HepG2 (cell line): ENCODE results near the gene SLC4A8. TPM values are rescaled to one million over a fixed set of nuclear protein-coding genes. Genes with fewer than 3 reads are reported as not detected.

Source experiments
- ATAC-seq: fragments of 200-7000 bp; cut with Tn5 transposase; 3 replicates; pipeline ENCODE4 v1.9.1; 2020; ENCODE audit warnings: mild to moderate bottlenecking, moderate library complexity
- BruUV-seq: library from RNA; stranded (reverse); fragments of 400-500 nt; replicated peaks from 2 replicates; lab custom pipeline; 2021; lab: Mats Ljungman, UMichigan
- CTCF ChIA-PET: fragments of 300-600 bp; formaldehyde crosslinking; extraction: SDS; loops from one replicate; lab custom pipeline; 2021; ENCODE audit warnings: low total read pairs, inconsistent platforms, low intra/inter-chr PET ratio; lab: Yijun Ruan, JAX
- POLR2A ChIA-PET: fragments of 350-600 bp; sonication (Branson Sonifier 250); formaldehyde crosslinking; loops from one replicate; lab custom pipeline; 2020; ENCODE audit warnings: antibody characterized with exemption, inconsistent platforms; lab: Yijun Ruan, JAX
- DNase-seq: peaks from one replicate; pipeline ENCODE4 v3.0.0-alpha.2; 2015; ENCODE audit warnings: low spot score
- FAIRE-seq: peaks from 3 replicates; lab custom pipeline; 2011; peaks lifted over from hg19 to GRCh38; lab: Jason Lieb, UNC
- H2AFZ ChIP-seq: one replicate; pipeline ENCODE4 v1.6.1; 2011; ENCODE audit warnings: low read length, inconsistent platforms
- H3K27ac ChIP-seq: fragments of 300-600 bp; 3 replicates; pipeline ENCODE4 v1.8.0; 2011; ENCODE audit warnings: mixed run types, mild to moderate bottlenecking, mixed read lengths, low read length, inconsistent platforms; ENCODE audit not compliant: insufficient read depth; ENCODE audit errors: extremely low read length
- H3K27me3 ChIP-seq, 2 experiments: fragments of 200-600 bp in 1 of 2; 2 replicates in 1 of 2; 3 replicates in 1 of 2; pipeline versions ENCODE4 v1.6.0 to v1.8.0; 2011; ENCODE audit warnings: low read length in 2 of 2, mild to moderate bottlenecking in 2 of 2, moderate library complexity in 2 of 2, inconsistent platforms in 1 of 2; ENCODE audit not compliant: insufficient read depth in 2 of 2, control insufficient read depth in 1 of 2
- H3K36me3 ChIP-seq, 2 experiments: fragments of 200-600 bp in 1 of 2; replicated peaks in 1 of 2; 2 replicates in 1 of 2; 3 replicates in 1 of 2; pipeline versions ENCODE4 v1.5.1 to v1.8.0; 2011; ENCODE audit warnings: low read length in 2 of 2, inconsistent platforms in 1 of 2; ENCODE audit not compliant: insufficient read depth in 2 of 2, control insufficient read depth in 1 of 2
- H3K4me1 ChIP-seq: 2 replicates; pipeline ENCODE4 v1.5.1; 2012; ENCODE audit warnings: low read length, inconsistent platforms; ENCODE audit not compliant: insufficient read depth
- H3K4me2 ChIP-seq: 2 replicates; pipeline ENCODE4 v1.6.0; 2011; ENCODE audit warnings: low read depth, low read length, inconsistent platforms
- H3K4me3 ChIP-seq, 3 experiments: fragments of 200-600 bp in 1 of 3; sonication (generic), shearing (Covaris generic) in 1 of 3; replicated peaks in 1 of 3; 2 replicates each; pipeline ENCODE4 v1.5.1; 2011 to 2016; ENCODE audit warnings: low read length in 3 of 3, inconsistent platforms in 2 of 3, low read depth in 2 of 3, mild to moderate bottlenecking in 2 of 3, control low read depth in 1 of 3, mixed read lengths in 1 of 3; ENCODE audit not compliant: insufficient read depth in 1 of 3
- H3K79me2 ChIP-seq: one replicate; pipeline ENCODE4 v1.6.1; 2011; ENCODE audit warnings: low read length, inconsistent platforms; ENCODE audit not compliant: insufficient read depth
- H3K9ac ChIP-seq: 2 replicates; pipeline ENCODE4 v1.6.0; 2011; ENCODE audit warnings: mild to moderate bottlenecking, low read depth, low read length, inconsistent platforms; ENCODE audit not compliant: insufficient read depth
- H3K9me3 ChIP-seq: 2 replicates; pipeline ENCODE4 v1.5.1; 2012; ENCODE audit warnings: mild to moderate bottlenecking, low read length
- H4K20me1 ChIP-seq: 2 replicates; pipeline ENCODE4 v1.6.0; 2011; ENCODE audit warnings: inconsistent platforms, mild to moderate bottlenecking, low read length, moderate library complexity; ENCODE audit not compliant: insufficient read depth
- GZF1 ChIP-seq: sonication (generic); formaldehyde crosslinking; IDR thresholded peaks from 2 replicates; pipeline ENCODE4 v1.5.1; 2020; ENCODE audit warnings: mild to moderate bottlenecking, missing genetic modification reagents
- SKI ChIP-seq: fragments of 450-650 bp; IDR thresholded peaks from one replicate; pipeline ENCODE4 v1.6.1; 2018; ENCODE audit warnings: mild to moderate bottlenecking; ENCODE audit not compliant: partially characterized antibody
- ZNF296 ChIP-seq: sonication (generic); formaldehyde crosslinking; conservative IDR thresholded peaks from 2 replicates; pipeline ENCODE4 v1.5.0; 2020; ENCODE audit warnings: mild to moderate bottlenecking, missing genetic modification reagents
- ZNF563 ChIP-seq: sonication (generic); formaldehyde crosslinking; IDR thresholded peaks from 2 replicates; pipeline ENCODE4 v1.8.0; 2022; ENCODE audit warnings: mild to moderate bottlenecking, moderate library complexity, missing genetic modification reagents
- ZNF629 ChIP-seq: sonication (generic); formaldehyde crosslinking; conservative IDR thresholded peaks from 2 replicates; pipeline ENCODE4 v1.5.0; 2020; ENCODE audit warnings: missing genetic modification reagents
- ZNF652 ChIP-seq: IDR thresholded peaks from 2 replicates; pipeline ENCODE4 v1.6.1; 2016; ENCODE audit warnings: low read depth, borderline replicate concordance
- WGBS: methylation state at CpG from one replicate; pipeline ENCODE4 v1.1.6; 2017; ENCODE audit warnings: low lambda C conversion rate; 5-methylcytosine and 5-hydroxymethylcytosine counted together
- in situ Hi-C: cut with HindIII; loops from 2 replicates; pipeline ENCODE4 v1.10.0; 2017; ENCODE audit warnings: low pct_unique_long_range_greater_than_20kb; ENCODE audit not compliant: extremely low pct_ligation_motif_present
- intact Hi-C: fragments of 100-400 bp; cut with micrococcal nuclease; formaldehyde crosslinking; loops from one replicate; pipeline ENCODE4 v1.10.0; 2022; ENCODE audit not compliant: unreplicated experiment
- polyA plus RNA-seq, 8 experiments: library from polyadenylated mRNA; depleted of rRNA in 3 of 8; stranded (reverse) in 7 of 8; unstranded in 1 of 8; fragments of >200 nt; fragmentation: Illumina TruSeq in 4 of 8; extraction: Trizol in 4 of 8; gene quantifications; 2 replicates each; pipeline versions ENCODE4 v1.2.1 to v1.2.3, GENCODE V29; 2011 to 2016; ENCODE audit warnings: low read depth in 4 of 8, missing spikeins in 1 of 8, mixed read lengths in 1 of 8; ENCODE audit not compliant: insufficient read depth in 1 of 8
- total RNA-seq, 5 experiments: library from RNA; depleted of rRNA; stranded (reverse); fragments of >200 nt; fragmentation: Illumina TruSeq; extraction: Trizol; gene quantifications; 2 replicates each; pipeline ENCODE4 v1.2.3, GENCODE V29; 2016; ENCODE audit warnings: low read depth in 1 of 5
- TF ChIP-seq, protein P1 (sequence below): fragments of 450-650 bp; IDR thresholded peaks from 2 replicates; pipeline ENCODE4 v1.6.1; 2017
- TF ChIP-seq, protein P2 (sequence below): sonication (generic); formaldehyde crosslinking; IDR thresholded peaks from one replicate; pipeline ENCODE4 v1.5.1; 2020; ENCODE audit warnings: mild to moderate bottlenecking, missing genetic modification reagents; ENCODE audit errors: not compliant biosample characterization

The SLC4A8 gene
- total and polyA plus RNA-seq, 2 of the 13 experiments (the other 11 are each of a cell fraction or from before 2014, with no cell fraction given), result under 0.01 to 0.07 TPM

DNA sequence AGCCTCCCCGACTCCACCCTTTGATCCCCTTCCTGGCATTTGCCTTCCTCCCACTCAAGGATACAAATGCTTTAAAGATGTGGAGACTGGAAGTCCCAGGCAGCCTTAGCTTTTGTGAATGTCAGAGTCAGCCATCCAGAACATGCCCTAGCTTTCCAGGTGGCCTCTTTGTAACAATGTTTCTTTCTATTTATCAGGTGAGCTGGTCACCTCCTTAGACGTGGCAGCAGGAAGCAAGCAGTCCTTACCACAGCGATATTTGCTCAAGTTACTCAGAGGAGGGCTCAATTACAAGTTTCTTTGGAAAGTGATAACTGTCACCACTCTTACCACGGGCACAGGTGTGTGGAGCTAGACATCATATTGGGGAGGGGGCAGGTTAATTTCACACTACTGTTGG is 38.3 kb upstream of the SLC4A8 start:
- Histone ChIP-seq H3K4me3 (no peak overlapping the region), H3K9ac (no peak overlapping the region), H3K9me3 (no peaks in the 10 kb centered on the region), H3K4me2 (no peak overlapping the region), H3K27me3 (peaks cover 3 to 15% of the 10 kb centered on the region in 2 experiments; a peak in 3 of 5 replicates), H2AFZ (no peak overlapping the region), H3K27ac (no peak overlapping the region), H4K20me1 (no peaks in the 10 kb centered on the region), H3K79me2 (no peaks in the 10 kb centered on the region), H3K36me3 (no peaks in the 10 kb centered on the region), H3K4me1 (peaks cover 8% of the 10 kb centered on the region; the same call in 1 of the 2 replicates)
- intact Hi-C loops (no loop called here), in situ Hi-C loops (no loop called here)
- TF ChIP-seq, protein P1, sequence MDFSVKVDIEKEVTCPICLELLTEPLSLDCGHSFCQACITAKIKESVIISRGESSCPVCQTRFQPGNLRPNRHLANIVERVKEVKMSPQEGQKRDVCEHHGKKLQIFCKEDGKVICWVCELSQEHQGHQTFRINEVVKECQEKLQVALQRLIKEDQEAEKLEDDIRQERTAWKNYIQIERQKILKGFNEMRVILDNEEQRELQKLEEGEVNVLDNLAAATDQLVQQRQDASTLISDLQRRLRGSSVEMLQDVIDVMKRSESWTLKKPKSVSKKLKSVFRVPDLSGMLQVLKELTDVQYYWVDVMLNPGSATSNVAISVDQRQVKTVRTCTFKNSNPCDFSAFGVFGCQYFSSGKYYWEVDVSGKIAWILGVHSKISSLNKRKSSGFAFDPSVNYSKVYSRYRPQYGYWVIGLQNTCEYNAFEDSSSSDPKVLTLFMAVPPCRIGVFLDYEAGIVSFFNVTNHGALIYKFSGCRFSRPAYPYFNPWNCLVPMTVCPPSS, result no peak
- TF ChIP-seq ZNF652 (CRISPR knock-in tag), result no peak
- TF ChIP-seq SKI, result no peak
- ChIA-PET CTCF (no interaction called here), POLR2A (no interaction called here)
- DNase-seq (no peak), FAIRE-seq (no peak), ATAC-seq (no peak)
- no TSS peak for BruUV-seq
- WGBS, result 59% methylated on average over 4 of the region's 4 CpGs

DNA sequence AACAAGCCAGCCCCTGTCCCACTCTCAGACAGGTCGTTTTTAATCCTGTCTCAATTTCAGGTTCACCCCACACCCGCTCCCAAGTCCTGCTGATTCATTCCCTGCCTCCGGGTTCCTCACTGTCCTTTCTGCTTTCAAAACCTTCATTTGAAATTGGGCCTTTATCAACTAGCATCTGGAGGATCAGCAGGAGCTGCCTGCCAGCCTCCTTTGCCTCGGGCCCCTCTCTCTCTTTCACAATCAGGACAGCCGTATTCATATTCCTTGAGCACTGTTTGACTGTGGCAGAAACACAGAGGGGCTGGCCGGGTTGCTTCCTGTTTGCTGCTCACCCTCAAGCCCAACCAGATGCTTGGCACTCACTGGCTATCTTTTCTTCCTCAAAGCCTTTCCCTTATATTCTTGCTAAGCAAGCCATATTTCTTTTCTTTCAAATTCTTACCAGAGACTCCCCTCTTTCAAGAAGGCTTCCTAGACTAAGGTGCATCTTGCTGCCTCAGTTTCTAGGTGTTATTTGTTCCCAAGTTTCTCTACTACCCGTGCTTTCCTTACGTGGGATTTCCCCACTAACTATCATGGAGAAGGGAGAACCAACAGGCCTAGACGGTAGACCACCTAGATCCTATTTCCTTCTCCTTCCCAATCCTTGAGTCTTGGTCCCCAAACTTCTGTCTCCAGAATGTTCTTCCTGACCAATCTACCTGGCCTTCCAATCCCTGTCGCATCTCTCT is 36.4 kb upstream of the SLC4A8 start:
- no peak for FAIRE-seq
- BruUV-seq, result no TSS peak
- no peak overlapping the region for H3K4me2 ChIP-seq
- H3K4me1 ChIP-seq, result peaks cover 8% of the 10 kb centered on the region; the same call in 1 of the 2 replicates
- in situ Hi-C loops (no loop called here), intact Hi-C loops (no loop called here)
- H3K27ac ChIP-seq, result no peak overlapping the region
- no peak overlapping the region for H3K9ac ChIP-seq
- no peak overlapping the region for H2AFZ ChIP-seq
- no peak for DNase-seq
- no peak for ATAC-seq
- H3K4me3 ChIP-seq, result no peak overlapping the region
- peaks cover 5 to 22% of the 10 kb centered on the region in 2 experiments; a peak in 3 of 5 replicates for H3K27me3 ChIP-seq
- no peaks in the 10 kb centered on the region for H4K20me1 ChIP-seq
- H3K36me3 ChIP-seq, result no peaks in the 10 kb centered on the region
- H3K9me3 ChIP-seq, result no peaks in the 10 kb centered on the region
- H3K79me2 ChIP-seq, result no peaks in the 10 kb centered on the region
- ChIA-PET POLR2A (no interaction called here), CTCF (no interaction called here)
- 41% methylated on average over 10 of the region's 10 CpGs for WGBS
- TF ChIP-seq GZF1 (CRISPR knock-in tag), result no peak
- TF ChIP-seq, protein P2, sequence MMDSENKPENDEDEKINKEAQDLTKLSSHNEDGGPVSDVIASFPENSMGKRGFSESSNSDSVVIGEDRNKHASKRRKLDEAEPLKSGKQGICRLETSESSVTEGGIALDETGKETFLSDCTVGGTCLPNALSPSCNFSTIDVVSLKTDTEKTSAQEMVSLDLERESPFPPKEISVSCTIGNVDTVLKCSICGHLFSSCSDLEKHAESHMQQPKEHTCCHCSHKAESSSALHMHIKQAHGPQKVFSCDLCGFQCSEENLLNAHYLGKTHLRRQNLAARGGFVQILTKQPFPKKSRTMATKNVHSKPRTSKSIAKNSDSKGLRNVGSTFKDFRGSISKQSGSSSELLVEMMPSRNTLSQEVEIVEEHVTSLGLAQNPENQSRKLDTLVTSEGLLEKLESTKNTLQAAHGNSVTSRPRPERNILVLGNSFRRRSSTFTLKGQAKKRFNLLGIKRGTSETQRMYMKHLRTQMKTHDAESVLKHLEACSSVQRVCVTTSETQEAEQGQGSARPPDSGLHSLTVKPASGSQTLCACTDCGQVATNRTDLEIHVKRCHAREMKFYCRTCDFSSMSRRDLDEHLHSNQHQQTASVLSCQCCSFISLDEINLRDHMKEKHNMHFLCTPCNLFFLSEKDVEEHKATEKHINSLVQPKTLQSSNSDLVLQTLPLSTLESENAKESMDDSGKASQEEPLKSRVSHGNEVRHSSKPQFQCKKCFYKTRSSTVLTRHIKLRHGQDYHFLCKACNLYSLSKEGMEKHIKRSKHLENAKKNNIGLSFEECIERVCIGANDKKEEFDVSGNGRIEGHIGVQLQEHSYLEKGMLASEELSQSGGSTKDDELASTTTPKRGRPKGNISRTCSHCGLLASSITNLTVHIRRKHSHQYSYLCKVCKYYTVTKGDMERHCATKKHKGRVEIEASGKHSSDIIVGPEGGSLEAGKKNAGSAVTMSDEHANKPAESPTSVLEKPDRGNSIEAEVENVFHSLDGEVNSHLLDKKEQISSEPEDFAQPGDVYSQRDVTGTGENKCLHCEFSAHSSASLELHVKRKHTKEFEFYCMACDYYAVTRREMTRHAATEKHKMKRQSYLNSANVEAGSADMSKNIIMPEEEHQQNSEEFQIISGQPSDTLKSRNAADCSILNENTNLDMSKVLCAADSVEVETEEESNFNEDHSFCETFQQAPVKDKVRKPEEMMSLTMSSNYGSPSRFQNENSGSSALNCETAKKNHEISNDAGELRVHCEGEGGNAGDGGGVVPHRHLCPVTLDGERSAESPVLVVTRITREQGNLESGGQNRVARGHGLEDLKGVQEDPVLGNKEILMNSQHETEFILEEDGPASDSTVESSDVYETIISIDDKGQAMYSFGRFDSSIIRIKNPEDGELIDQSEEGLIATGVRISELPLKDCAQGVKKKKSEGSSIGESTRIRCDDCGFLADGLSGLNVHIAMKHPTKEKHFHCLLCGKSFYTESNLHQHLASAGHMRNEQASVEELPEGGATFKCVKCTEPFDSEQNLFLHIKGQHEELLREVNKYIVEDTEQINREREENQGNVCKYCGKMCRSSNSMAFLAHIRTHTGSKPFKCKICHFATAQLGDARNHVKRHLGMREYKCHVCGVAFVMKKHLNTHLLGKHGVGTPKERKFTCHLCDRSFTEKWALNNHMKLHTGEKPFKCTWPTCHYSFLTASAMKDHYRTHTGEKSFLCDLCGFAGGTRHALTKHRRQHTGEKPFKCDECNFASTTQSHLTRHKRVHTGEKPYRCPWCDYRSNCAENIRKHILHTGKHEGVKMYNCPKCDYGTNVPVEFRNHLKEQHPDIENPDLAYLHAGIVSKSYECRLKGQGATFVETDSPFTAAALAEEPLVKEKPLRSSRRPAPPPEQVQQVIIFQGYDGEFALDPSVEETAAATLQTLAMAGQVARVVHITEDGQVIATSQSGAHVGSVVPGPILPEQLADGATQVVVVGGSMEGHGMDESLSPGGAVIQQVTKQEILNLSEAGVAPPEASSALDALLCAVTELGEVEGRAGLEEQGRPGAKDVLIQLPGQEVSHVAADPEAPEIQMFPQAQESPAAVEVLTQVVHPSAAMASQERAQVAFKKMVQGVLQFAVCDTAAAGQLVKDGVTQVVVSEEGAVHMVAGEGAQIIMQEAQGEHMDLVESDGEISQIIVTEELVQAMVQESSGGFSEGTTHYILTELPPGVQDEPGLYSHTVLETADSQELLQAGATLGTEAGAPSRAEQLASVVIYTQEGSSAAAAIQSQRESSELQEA, result no peak
- TF ChIP-seq ZNF629 (CRISPR knock-in tag), result no peak
- TF ChIP-seq ZNF296 (CRISPR knock-in tag), result no peak
- TF ChIP-seq ZNF563 (CRISPR knock-in tag), result no peak
